RKO (cell line): ENCODE data around the gene RFX1.
"Not testable (repeated sequence)": the region's sequence is repeated elsewhere in the genome, so short reads cannot be mapped to it uniquely, and the experiment has no call there.

Source experiments
- DNase-seq: peaks from one replicate; pipeline ENCODE4 v3.0.0-alpha.2; 2016; ENCODE audit warnings: low spot score

Gene RFX1

DNA sequence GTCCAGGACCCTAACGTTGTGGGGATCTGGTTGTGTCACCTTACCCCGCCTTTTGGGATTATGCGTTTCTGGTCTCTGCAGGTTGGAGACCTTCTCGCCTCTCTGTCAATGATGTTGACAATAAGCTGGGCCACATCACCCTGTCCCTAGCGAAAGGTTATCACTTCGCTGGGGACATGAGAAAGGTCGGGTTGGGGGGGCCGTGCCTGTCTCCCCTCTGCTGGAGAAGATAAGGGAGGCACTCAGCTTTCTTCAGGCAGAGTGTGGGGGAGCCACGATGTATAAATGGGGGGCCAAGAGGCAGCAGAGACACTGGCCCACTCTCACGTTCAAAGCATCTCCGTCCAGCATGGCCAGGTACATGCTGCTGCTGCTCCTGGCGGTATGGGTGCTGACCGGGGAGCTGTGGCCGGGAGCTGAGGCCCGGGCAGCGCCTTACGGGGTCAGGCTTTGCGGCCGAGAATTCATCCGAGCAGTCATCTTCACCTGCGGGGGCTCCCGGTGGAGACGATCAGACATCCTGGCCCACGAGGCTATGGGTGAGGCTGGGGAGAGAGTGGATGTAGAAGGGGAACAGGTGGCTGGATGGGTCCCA is 21.8 kb upstream of the RFX1 start, which contains the start of gene RLN3:
Gene RLN3, plus strand, starts transcription at position 293 of the 595 bp plus-strand sequence. Its CDS starts 57 bp downstream, at position 350.
- DNase-seq = no peak

DNA sequence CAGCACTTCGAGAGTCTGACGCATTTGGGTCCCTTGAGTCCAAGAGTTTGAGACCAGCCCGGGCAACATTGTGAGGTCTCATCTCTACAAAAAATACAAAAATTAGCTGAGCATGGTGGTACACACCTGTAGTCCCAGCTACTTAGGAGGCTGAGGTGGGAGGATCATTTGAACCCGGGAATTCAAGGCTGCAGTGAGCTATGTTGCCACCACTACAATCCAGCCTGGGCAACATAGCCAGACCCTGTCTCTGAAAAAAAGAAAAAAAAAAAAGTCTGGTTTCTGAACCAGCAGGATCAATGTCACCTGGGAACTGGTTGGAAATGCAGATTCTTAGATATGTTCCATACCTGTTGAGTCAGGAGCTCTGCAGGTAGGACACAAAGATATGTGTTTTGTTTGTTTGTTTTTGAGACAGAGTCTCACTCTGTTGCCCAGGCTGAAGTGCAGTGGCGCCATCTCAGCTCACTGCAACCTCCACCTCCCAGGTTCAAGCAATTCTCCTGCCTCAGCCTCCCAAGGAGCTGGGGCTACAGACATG is 20.6 kb upstream of the RFX1 start:
- DNase-seq = not testable (repeated sequence)

GRCh38 chr19:14023404-14024235 is 17.5 kb upstream of the RFX1 start:
- DNase-seq = peak; percentile 89

DNA sequence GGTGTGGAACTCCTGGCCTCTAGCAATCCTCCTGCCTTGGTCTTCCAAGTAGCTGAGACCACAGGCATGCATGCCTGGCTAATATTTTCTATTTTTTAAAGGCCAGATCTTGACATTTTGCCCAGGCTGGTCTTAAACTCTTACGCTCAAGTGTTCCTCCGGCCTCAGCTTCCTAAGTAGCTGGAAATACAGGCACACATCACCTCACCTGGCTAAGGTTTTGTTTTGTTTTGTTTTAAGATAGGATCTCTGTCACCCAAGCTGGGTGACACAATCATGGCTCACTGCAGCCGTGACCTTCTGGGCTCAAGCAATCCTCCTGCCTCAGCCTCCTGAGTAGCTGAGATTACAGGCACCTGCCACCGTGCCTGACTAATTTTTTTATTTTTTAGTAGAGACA is 16.3 kb upstream of the RFX1 start:
- DNase-seq = no peak

DNA sequence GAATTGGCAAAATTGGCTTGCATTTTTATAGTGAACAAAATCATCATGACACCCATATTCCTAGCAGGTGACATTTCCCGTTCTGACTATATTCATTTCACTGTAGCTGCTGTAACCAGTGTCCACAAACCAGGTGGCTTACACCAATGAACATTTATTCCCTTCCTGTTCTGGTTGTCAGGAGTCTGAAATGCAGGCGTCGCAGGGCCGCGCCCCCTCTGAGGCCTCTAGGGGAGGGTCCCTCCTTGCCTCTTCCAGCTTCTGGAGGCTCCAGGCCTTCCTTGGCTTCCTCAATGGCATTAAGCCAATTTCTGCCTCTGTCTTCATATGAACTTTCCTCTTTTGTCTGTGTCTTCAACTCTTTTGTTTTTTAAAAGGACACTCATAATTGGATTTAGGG is 15.4 kb upstream of the RFX1 start:
- DNase-seq = no peak

DNA sequence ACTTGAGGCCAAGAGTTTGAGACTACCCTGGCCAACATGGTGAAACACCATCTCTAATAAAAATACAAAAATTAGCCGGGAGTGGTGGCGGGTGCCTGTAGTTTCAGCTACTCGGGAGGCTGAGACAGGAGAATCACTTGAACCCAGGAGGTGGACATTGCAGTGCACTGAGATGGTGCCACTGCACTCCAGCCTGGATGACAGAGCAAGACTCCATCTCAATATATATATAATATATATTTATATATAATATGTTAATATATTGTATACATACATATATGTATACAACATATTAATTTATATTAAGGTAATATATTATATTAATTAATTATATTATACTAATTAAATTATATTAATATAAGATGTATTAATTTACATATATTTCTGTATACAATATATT is 13.6 kb upstream of the RFX1 start:
- not testable (repeated sequence) for DNase-seq

DNA sequence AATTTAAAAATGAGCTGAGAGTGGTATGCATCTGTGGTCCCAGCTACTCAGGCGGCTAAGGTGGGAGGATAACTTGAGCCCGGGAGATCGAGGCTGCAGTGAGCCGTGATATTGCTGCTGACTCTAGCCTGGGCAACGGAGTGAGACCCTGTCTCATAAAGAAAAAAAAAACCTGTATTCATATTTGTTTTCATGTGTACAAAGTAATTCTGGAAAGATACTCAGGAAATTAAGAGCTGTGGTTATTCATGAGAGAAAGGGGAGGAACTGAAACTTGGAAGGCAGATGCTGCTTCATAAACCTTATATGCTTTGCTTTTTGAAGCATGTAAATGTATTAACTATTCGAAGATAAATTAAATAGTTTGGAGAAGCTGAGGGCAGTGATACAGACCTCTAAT is 13.0 kb upstream of the RFX1 start:
- no peak for DNase-seq

- no peak for DNase-seq
Measured at GRCh38 chr19:14015524-14016035, 9.5 kb upstream of the RFX1 start.

GRCh38 chr19:14012378-14012915 is 6.3 kb upstream of the RFX1 start:
- DNase-seq = no peak

GRCh38 chr19:14006766-14007562 is 844 bp upstream of the RFX1 start:
- no peak for DNase-seq

- DNase-seq = peak; percentile 61
Measured at GRCh38 chr19:14005349-14006084, 603 bp downstream of the RFX1 start.

DNA sequence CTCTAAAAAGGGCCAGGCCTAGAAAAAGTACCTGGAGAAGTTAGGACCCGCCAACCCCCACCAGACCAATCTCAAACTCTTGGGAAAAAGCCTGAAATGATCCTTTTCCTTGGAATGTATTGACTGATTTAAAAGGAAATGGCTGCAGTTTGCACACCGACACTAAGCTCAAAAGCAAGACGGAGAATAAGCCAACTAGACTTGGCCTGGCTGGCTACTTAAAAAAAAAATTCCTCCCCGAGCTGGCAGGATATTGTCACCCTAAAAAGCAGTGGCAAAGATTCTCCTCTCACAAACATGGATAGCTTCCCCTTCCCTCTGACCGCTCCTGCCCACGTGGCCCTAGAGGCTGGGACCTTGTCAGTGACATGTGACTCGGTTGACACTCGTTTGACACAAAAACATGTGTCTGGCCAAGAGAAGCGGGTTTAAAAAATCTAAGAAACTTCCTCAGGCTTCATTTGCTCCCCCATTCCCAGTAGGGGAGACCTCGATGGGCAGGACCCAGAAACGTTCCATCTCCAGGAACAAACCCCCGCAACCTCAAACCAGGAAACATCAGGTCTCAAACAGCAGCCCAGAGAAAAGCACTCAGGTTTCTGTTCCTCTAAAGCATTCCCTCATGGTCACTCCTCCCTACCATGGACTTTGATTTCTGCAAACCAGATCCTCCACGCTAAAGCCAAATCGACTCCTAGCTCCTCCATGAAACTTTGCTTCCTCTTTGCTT is 1.3 kb downstream of the RFX1 start:
- DNase-seq = no peak

GRCh38 chr19:14003251-14004055 is 2.7 kb downstream of the RFX1 start:
- no peak for DNase-seq

DNA sequence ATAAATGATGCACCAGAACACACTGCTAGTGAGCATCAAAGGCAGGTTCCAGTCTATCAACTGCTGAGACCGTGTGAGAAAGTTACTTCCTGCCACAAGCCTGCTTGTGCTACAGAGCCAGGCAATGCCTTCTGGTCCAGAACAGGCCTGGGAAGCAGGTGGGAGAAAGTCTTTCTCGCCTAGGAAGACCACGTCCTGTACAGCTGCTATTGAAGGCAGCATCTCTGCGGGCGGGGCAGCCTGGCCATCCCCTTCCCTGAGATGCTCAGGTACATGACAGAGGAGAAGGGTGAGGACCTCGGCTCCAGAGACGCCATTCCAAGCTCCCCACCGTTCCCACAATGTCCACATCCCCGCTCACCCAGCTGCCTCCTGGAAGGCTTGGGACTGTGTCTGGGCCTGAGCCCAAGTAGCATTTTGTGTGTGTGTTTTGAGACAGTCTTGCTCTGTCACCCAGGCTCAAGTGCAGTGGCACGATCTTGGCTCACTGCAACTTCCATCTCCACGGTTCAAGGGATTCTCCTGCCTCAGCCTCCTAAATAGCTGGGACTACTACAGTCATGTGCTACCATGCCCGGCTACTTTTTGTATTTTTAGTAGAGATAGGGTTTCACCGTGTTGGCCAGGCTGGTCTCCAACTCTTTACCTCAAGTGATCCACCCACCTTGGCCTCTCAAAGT is 3.4 kb downstream of the RFX1 start:
- DNase-seq = no peak

DNA sequence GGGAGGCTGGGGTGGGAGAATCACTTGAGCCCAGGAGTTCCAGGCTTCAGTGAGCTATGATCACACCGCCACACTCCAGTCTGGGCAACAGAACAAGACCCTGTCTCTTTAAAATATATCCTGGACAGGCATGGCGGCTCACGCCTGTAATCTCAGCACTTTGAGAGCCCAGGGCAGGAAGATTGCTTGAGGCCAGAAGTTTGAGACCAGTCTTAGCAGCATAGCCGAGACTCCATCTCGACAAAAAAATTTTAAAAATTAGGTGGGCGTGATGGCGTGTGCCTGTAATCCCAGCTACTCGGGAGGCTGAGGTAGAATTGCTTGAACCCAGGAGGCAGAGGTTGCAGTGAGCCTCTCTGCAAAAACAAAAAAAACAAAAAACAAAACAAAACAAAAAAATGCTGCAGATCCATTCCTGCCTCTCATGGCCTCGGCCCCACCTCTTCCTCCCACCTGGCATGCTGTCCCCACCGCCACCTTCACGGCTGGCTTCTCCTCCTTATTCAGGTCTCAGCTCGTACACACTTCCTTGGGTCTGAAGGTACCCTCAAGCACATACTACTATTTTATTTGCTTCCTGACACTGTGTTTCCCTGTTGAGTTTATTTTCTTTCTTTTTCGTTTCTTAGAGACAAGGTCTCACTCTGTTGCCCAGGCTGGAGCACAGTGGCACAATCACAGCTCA is 5.3 kb downstream of the RFX1 start:
- DNase-seq = no peak

DNA sequence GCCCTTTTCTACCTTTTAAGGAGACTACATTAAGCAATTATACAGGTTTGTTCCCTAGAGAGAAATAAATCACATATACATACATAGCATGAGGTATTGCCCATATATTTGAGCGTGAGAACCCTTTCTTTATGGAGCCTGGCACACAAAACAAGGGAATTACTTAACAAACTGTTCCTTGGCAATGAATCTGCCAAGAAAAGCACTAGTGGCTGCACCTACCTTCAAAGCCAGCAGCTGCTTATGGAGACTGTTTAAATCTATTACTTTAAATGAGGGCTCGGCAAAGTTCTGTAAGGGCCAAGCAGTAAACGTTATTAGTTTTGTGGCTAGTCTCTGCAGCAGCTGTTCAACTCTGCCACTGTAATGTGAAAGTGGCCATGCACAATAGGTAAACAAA is 7.0 kb downstream of the RFX1 start:
- no peak for DNase-seq

- DNase-seq = no peak
Measured at GRCh38 chr19:13998426-13998825, 7.7 kb downstream of the RFX1 start.

DNA sequence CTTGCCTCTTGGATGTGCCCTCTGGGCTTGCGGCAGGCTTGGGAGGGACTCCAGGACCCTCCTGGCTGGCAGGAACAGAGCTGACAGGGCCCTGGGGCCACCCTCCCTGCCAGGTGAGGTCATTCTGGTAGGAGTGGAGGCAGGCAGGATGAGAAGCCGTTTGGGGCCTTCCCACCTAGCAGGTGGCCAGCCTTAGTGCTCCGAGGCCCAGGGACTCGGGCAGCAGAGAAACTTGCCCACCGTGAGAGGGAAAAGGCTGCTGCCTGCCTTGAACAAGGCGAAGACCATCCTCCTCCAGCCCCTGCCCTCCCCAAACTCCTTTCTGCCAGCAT is 8.5 kb downstream of the RFX1 start:
- DNase-seq = no peak
